HepG2 (cell line): ENCODE data around the gene CAPN15. TPM values are rescaled to one million over a fixed set of nuclear protein-coding genes. Genes with fewer than 3 reads are reported as not detected.

ENCODE experiments used
- AHR ChIP-seq: IDR thresholded peaks from 2 replicates; pipeline ENCODE4 v1.6.1; 2018; ENCODE audit warnings: missing genetic modification reagents, missing compliant biosample characterization
- ARHGAP35 ChIP-seq: sonication (generic); formaldehyde crosslinking; IDR thresholded peaks from 2 replicates; pipeline ENCODE4 v1.9.0; 2022; ENCODE audit warnings: mild to moderate bottlenecking, inconsistent platforms, moderate library complexity, missing genetic modification reagents, borderline replicate concordance
- DMAP1 ChIP-seq: IDR thresholded peaks from 2 replicates; pipeline ENCODE4 v1.6.1; 2016
- HNF4A ChIP-seq: sonication (generic); formaldehyde crosslinking; IDR thresholded peaks from 2 replicates; pipeline ENCODE4 v1.4.0; 2020; ENCODE audit warnings: missing genetic modification reagents
- NFE2 ChIP-seq: sonication (generic); formaldehyde crosslinking; IDR thresholded peaks from 2 replicates; pipeline ENCODE4 v1.4.0; 2020; ENCODE audit warnings: missing genetic modification reagents
- PCBP1 ChIP-seq: fragments of 200-400 bp; formaldehyde crosslinking; IDR thresholded peaks from 2 replicates; pipeline ENCODE4 v1.6.1; 2017; ENCODE audit warnings: mild to moderate bottlenecking, low read depth, low read length, borderline replicate concordance
- POLR2G ChIP-seq: fragments of 200-400 bp; formaldehyde crosslinking; IDR thresholded peaks from 2 replicates; pipeline ENCODE4 v1.6.1; 2018; ENCODE audit warnings: mild to moderate bottlenecking, low read depth, low read length, moderate library complexity
- RBM22 ChIP-seq: fragments of 200-400 bp; formaldehyde crosslinking; optimal IDR thresholded peaks from 2 replicates; pipeline ENCODE3; 2017; ENCODE audit warnings: mild to moderate bottlenecking, low read length, moderate library complexity
- ZNF121 ChIP-seq: sonication (generic); formaldehyde crosslinking; IDR thresholded peaks from 2 replicates; pipeline ENCODE4 v1.5.0; 2020; ENCODE audit warnings: mild to moderate bottlenecking, missing genetic modification reagents
- ZNF225 ChIP-seq: sonication (generic); formaldehyde crosslinking; IDR thresholded peaks from 2 replicates; pipeline ENCODE4 v1.4.0; 2020; ENCODE audit warnings: mild to moderate bottlenecking, missing genetic modification reagents
- ZNF513 ChIP-seq: sonication (generic); formaldehyde crosslinking; conservative IDR thresholded peaks from 2 replicates; pipeline ENCODE4 v1.5.0; 2020; ENCODE audit warnings: missing genetic modification reagents
- ZNF546 ChIP-seq: sonication (generic); formaldehyde crosslinking; conservative IDR thresholded peaks from 2 replicates; pipeline ENCODE4 v1.8.1; 2023; ENCODE audit warnings: mild to moderate bottlenecking, missing genetic modification reagents
- ZNF547 ChIP-seq: sonication (generic); formaldehyde crosslinking; IDR thresholded peaks from 2 replicates; pipeline ENCODE4 v1.5.1; 2020; ENCODE audit warnings: mild to moderate bottlenecking, missing genetic modification reagents
- ZNF766 ChIP-seq: sonication (generic); formaldehyde crosslinking; IDR thresholded peaks from 2 replicates; pipeline ENCODE4 v1.5.0; 2020; ENCODE audit warnings: missing genetic modification reagents, borderline replicate concordance
- polyA plus RNA-seq, 8 experiments: library from polyadenylated mRNA; depleted of rRNA in 3 of 8; stranded (reverse) in 7 of 8; unstranded in 1 of 8; fragments of >200 nt; fragmentation: Illumina TruSeq in 4 of 8; extraction: Trizol in 4 of 8; gene quantifications; 2 replicates each; pipeline versions ENCODE4 v1.2.1 to v1.2.3, GENCODE V29; 2011 to 2016; ENCODE audit warnings: low read depth in 4 of 8, missing spikeins in 1 of 8, mixed read lengths in 1 of 8; ENCODE audit not compliant: insufficient read depth in 1 of 8
- total RNA-seq, 5 experiments: library from RNA; depleted of rRNA; stranded (reverse); fragments of >200 nt; fragmentation: Illumina TruSeq; extraction: Trizol; gene quantifications; 2 replicates each; pipeline ENCODE4 v1.2.3, GENCODE V29; 2016; ENCODE audit warnings: low read depth in 1 of 5
- TF ChIP-seq, protein P1 (sequence below): sonication (generic); formaldehyde crosslinking; IDR thresholded peaks from 2 replicates; pipeline ENCODE4 v1.8.0; 2022; ENCODE audit warnings: missing genetic modification reagents, mild to moderate bottlenecking, moderate library complexity, borderline replicate concordance
- TF ChIP-seq, protein P2 (sequence below): sonication (generic); formaldehyde crosslinking; IDR thresholded peaks from 2 replicates; pipeline ENCODE4 v1.9.0; 2021; ENCODE audit warnings: missing genetic modification reagents, mild to moderate bottlenecking, borderline replicate concordance
- TF ChIP-seq, protein P3 (sequence below): sonication (generic); formaldehyde crosslinking; IDR thresholded peaks from 2 replicates; pipeline ENCODE4 v1.4.0; 2020; ENCODE audit warnings: mild to moderate bottlenecking, missing genetic modification reagents
- TF ChIP-seq, protein P4 (sequence below): sonication (generic); formaldehyde crosslinking; IDR thresholded peaks from 2 replicates; pipeline ENCODE4; 2020; ENCODE audit warnings: missing genetic modification reagents, mild to moderate bottlenecking, borderline replicate concordance
- TF ChIP-seq, protein P5 (sequence below): sonication (generic); formaldehyde crosslinking; conservative IDR thresholded peaks from 2 replicates; pipeline ENCODE4 v1.4.0; 2020; ENCODE audit warnings: missing genetic modification reagents

The CAPN15 gene
- total and polyA plus RNA-seq, 2 of the 13 experiments (the other 11 are each of a cell fraction or from before 2014, with no cell fraction given), result 14.9 to 24.5 TPM

- TF ChIP-seq, protein P1, sequence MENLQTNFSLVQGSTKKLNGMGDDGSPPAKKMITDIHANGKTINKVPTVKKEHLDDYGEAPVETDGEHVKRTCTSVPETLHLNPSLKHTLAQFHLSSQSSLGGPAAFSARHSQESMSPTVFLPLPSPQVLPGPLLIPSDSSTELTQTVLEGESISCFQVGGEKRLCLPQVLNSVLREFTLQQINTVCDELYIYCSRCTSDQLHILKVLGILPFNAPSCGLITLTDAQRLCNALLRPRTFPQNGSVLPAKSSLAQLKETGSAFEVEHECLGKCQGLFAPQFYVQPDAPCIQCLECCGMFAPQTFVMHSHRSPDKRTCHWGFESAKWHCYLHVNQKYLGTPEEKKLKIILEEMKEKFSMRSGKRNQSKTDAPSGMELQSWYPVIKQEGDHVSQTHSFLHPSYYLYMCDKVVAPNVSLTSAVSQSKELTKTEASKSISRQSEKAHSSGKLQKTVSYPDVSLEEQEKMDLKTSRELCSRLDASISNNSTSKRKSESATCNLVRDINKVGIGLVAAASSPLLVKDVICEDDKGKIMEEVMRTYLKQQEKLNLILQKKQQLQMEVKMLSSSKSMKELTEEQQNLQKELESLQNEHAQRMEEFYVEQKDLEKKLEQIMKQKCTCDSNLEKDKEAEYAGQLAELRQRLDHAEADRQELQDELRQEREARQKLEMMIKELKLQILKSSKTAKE (CRISPR knock-in tag), result no peak
- TF ChIP-seq ZNF547 (no peak), ZNF766 (CRISPR knock-in tag) (no peak), ZNF121 (CRISPR knock-in tag) (peak; percentile 76), HNF4A (CRISPR knock-in tag) (no peak), DMAP1 (CRISPR knock-in tag) (no peak), ZNF225 (no peak), POLR2G (peak; percentile 40; the same call in 1 of the 2 replicates), AHR (CRISPR knock-in tag) (no peak), PCBP1 (0 out of 2 replicates have a peak, but pooled peaks have one; percentile 50), ARHGAP35 (CRISPR knock-in tag) (no peak), NFE2 (CRISPR knock-in tag) (no peak), ZNF513 (CRISPR knock-in tag) (no peak), RBM22 (peak; percentile 83), ZNF546 (no peak)
- TF ChIP-seq, protein P2, sequence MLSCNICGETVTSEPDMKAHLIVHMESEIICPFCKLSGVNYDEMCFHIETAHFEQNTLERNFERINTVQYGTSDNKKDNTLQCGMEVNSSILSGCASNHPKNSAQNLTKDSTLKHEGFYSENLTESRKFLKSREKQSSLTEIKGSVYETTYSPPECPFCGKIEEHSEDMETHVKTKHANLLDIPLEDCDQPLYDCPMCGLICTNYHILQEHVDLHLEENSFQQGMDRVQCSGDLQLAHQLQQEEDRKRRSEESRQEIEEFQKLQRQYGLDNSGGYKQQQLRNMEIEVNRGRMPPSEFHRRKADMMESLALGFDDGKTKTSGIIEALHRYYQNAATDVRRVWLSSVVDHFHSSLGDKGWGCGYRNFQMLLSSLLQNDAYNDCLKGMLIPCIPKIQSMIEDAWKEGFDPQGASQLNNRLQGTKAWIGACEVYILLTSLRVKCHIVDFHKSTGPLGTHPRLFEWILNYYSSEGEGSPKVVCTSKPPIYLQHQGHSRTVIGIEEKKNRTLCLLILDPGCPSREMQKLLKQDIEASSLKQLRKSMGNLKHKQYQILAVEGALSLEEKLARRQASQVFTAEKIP (CRISPR knock-in tag), result no peak
- TF ChIP-seq, protein P3, sequence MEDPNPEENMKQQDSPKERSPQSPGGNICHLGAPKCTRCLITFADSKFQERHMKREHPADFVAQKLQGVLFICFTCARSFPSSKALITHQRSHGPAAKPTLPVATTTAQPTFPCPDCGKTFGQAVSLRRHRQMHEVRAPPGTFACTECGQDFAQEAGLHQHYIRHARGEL (CRISPR knock-in tag), result no peak
- TF ChIP-seq, protein P4, sequence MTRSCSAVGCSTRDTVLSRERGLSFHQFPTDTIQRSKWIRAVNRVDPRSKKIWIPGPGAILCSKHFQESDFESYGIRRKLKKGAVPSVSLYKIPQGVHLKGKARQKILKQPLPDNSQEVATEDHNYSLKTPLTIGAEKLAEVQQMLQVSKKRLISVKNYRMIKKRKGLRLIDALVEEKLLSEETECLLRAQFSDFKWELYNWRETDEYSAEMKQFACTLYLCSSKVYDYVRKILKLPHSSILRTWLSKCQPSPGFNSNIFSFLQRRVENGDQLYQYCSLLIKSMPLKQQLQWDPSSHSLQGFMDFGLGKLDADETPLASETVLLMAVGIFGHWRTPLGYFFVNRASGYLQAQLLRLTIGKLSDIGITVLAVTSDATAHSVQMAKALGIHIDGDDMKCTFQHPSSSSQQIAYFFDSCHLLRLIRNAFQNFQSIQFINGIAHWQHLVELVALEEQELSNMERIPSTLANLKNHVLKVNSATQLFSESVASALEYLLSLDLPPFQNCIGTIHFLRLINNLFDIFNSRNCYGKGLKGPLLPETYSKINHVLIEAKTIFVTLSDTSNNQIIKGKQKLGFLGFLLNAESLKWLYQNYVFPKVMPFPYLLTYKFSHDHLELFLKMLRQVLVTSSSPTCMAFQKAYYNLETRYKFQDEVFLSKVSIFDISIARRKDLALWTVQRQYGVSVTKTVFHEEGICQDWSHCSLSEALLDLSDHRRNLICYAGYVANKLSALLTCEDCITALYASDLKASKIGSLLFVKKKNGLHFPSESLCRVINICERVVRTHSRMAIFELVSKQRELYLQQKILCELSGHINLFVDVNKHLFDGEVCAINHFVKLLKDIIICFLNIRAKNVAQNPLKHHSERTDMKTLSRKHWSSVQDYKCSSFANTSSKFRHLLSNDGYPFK (CRISPR knock-in tag), result no peak
- TF ChIP-seq, protein P5, sequence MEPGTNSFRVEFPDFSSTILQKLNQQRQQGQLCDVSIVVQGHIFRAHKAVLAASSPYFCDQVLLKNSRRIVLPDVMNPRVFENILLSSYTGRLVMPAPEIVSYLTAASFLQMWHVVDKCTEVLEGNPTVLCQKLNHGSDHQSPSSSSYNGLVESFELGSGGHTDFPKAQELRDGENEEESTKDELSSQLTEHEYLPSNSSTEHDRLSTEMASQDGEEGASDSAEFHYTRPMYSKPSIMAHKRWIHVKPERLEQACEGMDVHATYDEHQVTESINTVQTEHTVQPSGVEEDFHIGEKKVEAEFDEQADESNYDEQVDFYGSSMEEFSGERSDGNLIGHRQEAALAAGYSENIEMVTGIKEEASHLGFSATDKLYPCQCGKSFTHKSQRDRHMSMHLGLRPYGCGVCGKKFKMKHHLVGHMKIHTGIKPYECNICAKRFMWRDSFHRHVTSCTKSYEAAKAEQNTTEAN, result no peak
Measured at GRCh38 chr16:522320-523096, 5.0 kb upstream of the CAPN15 start (continued).
